ENCODE data around the gene RPL29. TPM values are rescaled to one million over a fixed set of nuclear protein-coding genes. Genes with fewer than 3 reads are reported as not detected.

RPL29 gene
- total and polyA plus RNA-seq, 2 donors from 2014 or later, result 785 to 1,416 TPM

GRCh38 chr3:52012699-52013098 is 17.0 kb upstream of the RPL29 start:
- no peaks in the 10 kb centered on the region for H3K9me3 ChIP-seq (ENCODE audit: control insufficient read depth in 2 of 3, insufficient read depth in 1 of 3, low read length in 3 of 3)
- H3K27me3 ChIP-seq (ENCODE audit: control insufficient read depth, insufficient read depth, low read length), result no peaks in the 10 kb centered on the region
- H3K9ac ChIP-seq (ENCODE audit: low read length in 3 of 3), result no peak overlapping the region
- DNase-seq, result no peak
- no peaks in the 10 kb centered on the region for H3K36me3 ChIP-seq (ENCODE audit: control insufficient read depth in 2 of 3, insufficient read depth in 3 of 3, low read length in 3 of 3)
- no peak for FAIRE-seq
- H3K4me3 ChIP-seq (ENCODE audit: low read length in 3 of 3), result no peak overlapping the region
- intact Hi-C loops (cut with DNase I), result loop anchor here (5.0 kb wide), 1 partner anchor 35 kb away; no protein-coding TSS in a partner anchor
- peaks cover 0 to 28% (median 0%) of the 10 kb centered on the region in 3 donors for H3K4me1 ChIP-seq (ENCODE audit: control insufficient read depth in 2 of 3, insufficient read depth in 2 of 3, low read depth in 1 of 3, low read length in 3 of 3)
- TF ChIP-seq, protein P1, sequence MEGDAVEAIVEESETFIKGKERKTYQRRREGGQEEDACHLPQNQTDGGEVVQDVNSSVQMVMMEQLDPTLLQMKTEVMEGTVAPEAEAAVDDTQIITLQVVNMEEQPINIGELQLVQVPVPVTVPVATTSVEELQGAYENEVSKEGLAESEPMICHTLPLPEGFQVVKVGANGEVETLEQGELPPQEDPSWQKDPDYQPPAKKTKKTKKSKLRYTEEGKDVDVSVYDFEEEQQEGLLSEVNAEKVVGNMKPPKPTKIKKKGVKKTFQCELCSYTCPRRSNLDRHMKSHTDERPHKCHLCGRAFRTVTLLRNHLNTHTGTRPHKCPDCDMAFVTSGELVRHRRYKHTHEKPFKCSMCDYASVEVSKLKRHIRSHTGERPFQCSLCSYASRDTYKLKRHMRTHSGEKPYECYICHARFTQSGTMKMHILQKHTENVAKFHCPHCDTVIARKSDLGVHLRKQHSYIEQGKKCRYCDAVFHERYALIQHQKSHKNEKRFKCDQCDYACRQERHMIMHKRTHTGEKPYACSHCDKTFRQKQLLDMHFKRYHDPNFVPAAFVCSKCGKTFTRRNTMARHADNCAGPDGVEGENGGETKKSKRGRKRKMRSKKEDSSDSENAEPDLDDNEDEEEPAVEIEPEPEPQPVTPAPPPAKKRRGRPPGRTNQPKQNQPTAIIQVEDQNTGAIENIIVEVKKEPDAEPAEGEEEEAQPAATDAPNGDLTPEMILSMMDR (IDR thresholded peaks at IDR 0.05; ENCODE audit: borderline replicate concordance, extremely low read depth, insufficient read depth), result no peak
- H3K27ac ChIP-seq (ENCODE audit: low read depth in 2 of 2, low read length in 2 of 2), result peak overlapping the region in 1 of 2 donors; percentile 53

- TF ChIP-seq, protein P1 (IDR thresholded peaks at IDR 0.05; ENCODE audit: borderline replicate concordance, extremely low read depth, insufficient read depth), result no peak
- peaks cover 0 to 25% (median 3%) of the 10 kb centered on the region in 3 donors for H3K4me1 ChIP-seq (ENCODE audit: control insufficient read depth in 2 of 3, insufficient read depth in 2 of 3, low read depth in 1 of 3, low read length in 3 of 3)
- H3K9me3 ChIP-seq (ENCODE audit: control insufficient read depth in 2 of 3, insufficient read depth in 1 of 3, low read length in 3 of 3), result no peaks in the 10 kb centered on the region
- no peak overlapping the region for H3K27ac ChIP-seq (ENCODE audit: low read depth in 2 of 2, low read length in 2 of 2)
- no peaks in the 10 kb centered on the region for H3K36me3 ChIP-seq (ENCODE audit: control insufficient read depth in 2 of 3, insufficient read depth in 3 of 3, low read length in 3 of 3)
- intact Hi-C loops (cut with DNase I), result loop anchor here (5.0 kb wide), 1 partner anchor 37 kb away; no protein-coding TSS in a partner anchor
- H3K4me3 ChIP-seq (ENCODE audit: low read length in 3 of 3), result no peak overlapping the region
- H3K9ac ChIP-seq (ENCODE audit: low read length in 3 of 3), result no peak overlapping the region
- H3K27me3 ChIP-seq (ENCODE audit: control insufficient read depth, insufficient read depth, low read length), result no peaks in the 10 kb centered on the region
- DNase-seq, result no peak
- FAIRE-seq, result no peak
Observed at GRCh38 chr3:52010431-52010830, 14.7 kb upstream of the RPL29 start.

DNA sequence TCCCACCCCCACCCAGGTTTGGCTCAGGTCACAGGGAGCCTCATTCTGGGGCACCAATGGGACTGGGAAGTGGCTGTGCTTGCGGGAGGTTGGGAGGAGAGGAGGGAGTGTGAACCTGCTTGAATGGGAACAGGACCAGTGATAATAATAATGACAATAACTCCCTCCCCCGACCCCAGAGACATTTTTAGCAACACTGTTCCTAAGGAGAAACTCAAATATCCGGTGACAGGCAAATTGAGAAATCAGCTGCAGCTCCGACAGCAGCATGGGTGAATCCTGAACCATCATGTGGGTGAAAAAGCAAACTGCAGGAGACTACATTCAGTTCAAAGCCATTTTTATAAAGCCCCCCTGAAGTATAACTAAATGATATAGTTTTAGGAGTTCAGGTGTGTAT is 11.6 kb upstream of the RPL29 start:
- DNase-seq (no peak), FAIRE-seq (no peak)
- TF ChIP-seq, protein P1 (IDR thresholded peaks at IDR 0.05; ENCODE audit: borderline replicate concordance, extremely low read depth, insufficient read depth), result no peak
- Histone ChIP-seq H3K4me3 (ENCODE audit: low read length in 3 of 3) (no peak overlapping the region), H3K9me3 (ENCODE audit: control insufficient read depth in 2 of 3, insufficient read depth in 1 of 3, low read length in 3 of 3) (no peaks in the 10 kb centered on the region), H3K4me1 (ENCODE audit: control insufficient read depth in 2 of 3, insufficient read depth in 2 of 3, low read depth in 1 of 3, low read length in 3 of 3) (peaks cover 0 to 18% (median 3%) of the 10 kb centered on the region in 3 donors), H3K27ac (ENCODE audit: low read depth in 2 of 2, low read length in 2 of 2) (no peak overlapping the region), H3K27me3 (ENCODE audit: control insufficient read depth, insufficient read depth, low read length) (no peaks in the 10 kb centered on the region), H3K9ac (ENCODE audit: low read length in 3 of 3) (no peak overlapping the region), H3K36me3 (ENCODE audit: control insufficient read depth in 2 of 3, insufficient read depth in 3 of 3, low read length in 3 of 3) (no peaks in the 10 kb centered on the region)
- intact Hi-C loops (cut with DNase I), result no loop called here

DNA sequence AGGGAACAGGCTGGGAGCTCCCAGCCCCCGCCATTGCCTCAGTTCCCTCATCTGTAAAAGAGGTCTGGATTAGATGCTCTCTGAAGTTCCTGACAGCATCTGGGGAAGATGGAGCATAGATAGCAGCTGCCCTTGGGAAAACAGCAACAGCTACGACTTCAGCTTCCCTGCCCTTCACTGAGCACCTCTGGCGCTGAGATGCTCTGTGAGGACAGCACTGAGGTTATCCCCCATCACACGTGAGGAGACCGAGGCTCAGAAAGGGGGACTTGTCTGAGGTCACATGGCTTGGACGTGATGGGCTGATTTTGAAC is 11.1 kb upstream of the RPL29 start:
- H3K4me1 ChIP-seq (ENCODE audit: control insufficient read depth in 2 of 3, insufficient read depth in 2 of 3, low read depth in 1 of 3, low read length in 3 of 3), result peaks cover 0 to 15% (median 3%) of the 10 kb centered on the region in 3 donors
- no peaks in the 10 kb centered on the region for H3K36me3 ChIP-seq (ENCODE audit: control insufficient read depth in 2 of 3, insufficient read depth in 3 of 3, low read length in 3 of 3)
- no peak overlapping the region for H3K4me3 ChIP-seq (ENCODE audit: low read length in 3 of 3)
- H3K27me3 ChIP-seq (ENCODE audit: control insufficient read depth, insufficient read depth, low read length), result no peaks in the 10 kb centered on the region
- TF ChIP-seq, protein P1 (IDR thresholded peaks at IDR 0.05; ENCODE audit: borderline replicate concordance, extremely low read depth, insufficient read depth), result no peak
- no peak overlapping the region for H3K9ac ChIP-seq (ENCODE audit: low read length in 3 of 3)
- DNase-seq (no peak), FAIRE-seq (no peak)
- no peaks in the 10 kb centered on the region for H3K9me3 ChIP-seq (ENCODE audit: control insufficient read depth in 2 of 3, insufficient read depth in 1 of 3, low read length in 3 of 3)
- intact Hi-C loops (cut with DNase I), result no loop called here
- no peak overlapping the region for H3K27ac ChIP-seq (ENCODE audit: low read depth in 2 of 2, low read length in 2 of 2)
